Hematopoietic multipotent progenitor cell treated with erythropoietin and hydrocortisone succinate and interleukin-3 and kit ligand, for 6 days (in vitro differentiated cells): ENCODE data around the gene ARG1.

Source experiments
- DNase-seq: peaks from one replicate; pipeline ENCODE4 v3.0.0-alpha.2; 2015

Gene ARG1

DNA sequence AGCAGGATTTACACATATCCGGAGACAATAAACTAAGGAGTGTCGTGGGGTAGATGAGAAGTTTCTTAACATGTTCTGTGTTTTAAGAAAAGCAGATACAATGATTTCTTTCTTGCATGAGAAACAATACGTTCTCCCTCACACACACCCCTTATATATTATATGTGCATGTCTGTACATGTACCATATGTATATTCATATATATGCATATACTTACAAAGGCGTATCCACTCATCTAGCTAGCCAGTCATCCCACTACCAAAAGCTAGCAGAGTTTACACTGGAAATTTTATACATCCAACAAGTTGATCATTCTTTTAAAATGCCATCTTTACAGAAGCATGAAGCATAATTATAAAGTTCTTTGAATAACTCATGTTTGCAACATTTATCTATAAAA lies 14.9 kb downstream of the ARG1 start:
- no peak for DNase-seq

DNA sequence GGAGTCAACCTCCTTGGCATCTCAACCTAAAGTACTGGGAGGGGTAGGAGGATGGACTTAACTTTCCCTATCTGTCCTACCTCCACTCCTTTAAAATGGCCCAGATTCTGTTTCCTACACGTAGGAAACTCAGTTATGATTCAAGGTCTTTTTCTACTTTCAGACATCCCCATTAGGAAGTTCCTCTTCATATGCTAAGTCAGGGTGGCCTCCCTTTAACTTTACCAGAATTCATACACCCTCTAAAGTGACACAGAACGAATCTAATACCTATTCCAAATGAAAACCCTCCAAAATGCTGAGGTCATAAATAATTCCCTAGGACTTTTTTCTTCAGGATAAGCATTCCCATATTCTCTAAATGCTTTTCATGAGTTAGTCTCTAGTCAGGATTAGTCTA lies 15.6 kb downstream of the ARG1 start:
- no peak for DNase-seq

DNA sequence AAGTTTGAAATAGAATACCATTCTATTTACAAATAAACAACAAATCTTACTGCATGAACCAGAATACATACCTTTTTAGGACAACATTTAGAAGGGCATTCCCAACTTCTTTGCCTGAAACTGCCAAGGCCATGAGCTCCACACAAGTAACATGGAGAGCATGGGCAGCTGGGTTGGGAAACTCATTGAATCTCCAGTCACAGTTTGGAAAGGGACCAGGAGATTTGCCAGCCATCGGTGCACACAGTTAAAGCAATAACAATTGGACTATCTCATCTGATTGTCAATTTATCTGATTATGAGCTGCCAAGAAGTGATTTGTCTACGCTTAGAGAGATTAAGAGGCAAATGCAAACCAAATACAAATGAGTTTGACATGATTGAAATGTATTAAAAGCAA lies 19.9 kb downstream of the ARG1 start:
- no peak for DNase-seq

DNA sequence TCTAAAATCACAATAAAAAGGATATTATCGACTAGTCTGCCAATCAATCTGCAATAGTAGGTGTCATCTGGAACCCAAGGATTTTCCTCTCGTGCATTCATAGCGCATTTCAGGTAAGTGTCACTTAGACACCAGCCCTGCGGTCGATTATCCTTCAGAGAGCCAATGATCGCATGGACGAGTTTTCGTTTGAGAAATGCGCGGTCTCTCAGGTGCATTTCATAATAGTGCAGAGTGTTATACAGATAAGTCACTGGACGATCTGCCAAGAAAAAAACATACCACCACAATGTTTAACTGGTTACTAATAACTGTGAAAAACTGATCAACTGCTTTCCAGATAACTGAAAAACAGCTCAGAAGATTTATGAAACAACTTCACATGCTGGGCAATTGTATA lies 21.0 kb downstream of the ARG1 start:
- DNase-seq = no peak

DNA sequence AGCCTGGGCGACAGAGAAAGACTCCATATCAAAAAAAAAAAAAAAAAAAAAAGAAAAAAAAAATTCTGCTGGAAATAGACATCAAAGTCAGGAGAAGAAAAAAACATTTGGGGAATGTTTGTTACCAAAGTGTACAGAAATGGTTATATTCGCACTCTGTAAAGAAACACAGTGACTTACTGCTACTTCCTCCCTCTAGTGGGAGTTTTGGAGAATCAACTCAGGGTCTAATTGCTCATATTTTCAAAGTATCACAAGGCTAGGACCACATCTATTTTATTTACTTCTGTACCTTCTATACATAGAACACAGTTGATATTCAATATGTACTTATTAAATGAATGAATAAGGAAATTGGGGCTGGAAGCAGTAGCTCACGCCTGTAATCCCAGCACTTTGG lies 24.4 kb downstream of the ARG1 start:
- DNase-seq = peak; percentile 38

DNA sequence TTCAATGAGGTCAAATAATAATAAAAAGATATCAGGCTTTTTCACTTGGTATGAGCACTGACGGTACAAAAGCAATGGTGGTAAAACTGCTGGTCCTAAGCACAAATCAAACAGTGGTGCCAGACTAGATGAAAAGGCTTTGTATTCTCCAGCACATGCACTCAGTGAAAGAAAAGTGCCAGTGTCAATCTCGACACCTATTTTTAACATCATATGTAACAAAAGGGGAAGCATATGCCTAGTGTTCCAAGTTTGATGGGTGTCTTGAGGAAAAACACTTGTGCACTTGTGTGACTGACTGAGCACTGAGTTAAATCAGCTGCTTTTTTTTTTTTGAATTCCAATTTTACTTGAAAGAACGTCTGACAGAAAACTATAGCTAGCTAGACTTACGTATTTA lies 27.7 kb downstream of the ARG1 start:
- no peak for DNase-seq

DNA sequence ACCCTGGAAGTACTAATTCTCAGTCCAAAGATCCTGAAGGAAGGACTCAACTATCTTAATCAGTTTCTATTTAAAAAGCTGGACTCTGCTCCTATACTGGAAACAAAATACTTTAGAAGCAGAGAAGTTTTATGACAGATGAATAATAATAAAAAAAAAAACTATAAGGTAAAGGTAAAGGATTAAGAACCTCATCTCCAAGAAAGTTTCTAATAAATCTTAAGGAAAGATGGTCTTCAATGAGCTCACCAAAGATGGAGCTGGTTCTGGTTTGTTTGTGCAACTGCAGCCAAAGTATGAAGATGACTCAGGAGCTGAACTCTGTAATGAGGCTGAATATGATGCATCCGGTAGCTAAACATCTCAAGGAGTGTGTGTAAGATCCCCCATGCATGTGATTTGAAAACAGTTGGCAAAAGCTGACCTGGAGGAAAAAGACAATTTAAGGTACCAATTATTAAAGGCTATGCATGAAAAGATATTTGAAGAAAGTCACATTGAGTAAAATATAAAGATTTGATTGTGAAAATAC lies 29.8 kb downstream of the ARG1 start:
- DNase-seq = no peak

DNA sequence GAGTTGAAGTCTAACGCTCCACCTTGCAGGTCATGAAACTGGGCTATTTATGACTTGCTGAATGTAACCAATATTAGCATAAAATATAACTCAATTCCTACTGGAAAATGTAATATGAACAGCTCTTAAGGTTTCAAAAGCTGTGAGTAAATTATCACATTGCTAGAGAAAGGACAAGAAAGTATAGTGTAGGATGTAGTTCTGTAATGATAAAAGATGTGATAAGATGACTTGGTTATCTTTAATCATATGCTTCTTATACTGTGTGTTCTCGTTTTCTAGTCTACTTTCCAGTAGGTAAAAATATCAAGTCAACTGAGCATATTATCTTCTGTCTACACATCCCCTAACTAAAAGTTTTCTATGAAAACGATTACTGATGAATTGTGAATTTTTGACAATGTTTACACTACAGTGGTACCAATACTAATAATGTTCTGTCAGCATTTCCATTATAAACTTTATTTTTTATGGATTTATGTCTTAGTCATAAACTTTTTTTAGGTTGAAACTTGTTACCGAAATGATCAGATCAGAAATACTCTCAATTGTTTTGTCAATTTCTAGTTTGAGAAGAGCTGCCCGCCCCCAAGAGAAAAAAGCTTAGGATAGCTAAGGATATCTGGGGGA lies 40.4 kb downstream of the ARG1 start:
- no peak for DNase-seq

DNA sequence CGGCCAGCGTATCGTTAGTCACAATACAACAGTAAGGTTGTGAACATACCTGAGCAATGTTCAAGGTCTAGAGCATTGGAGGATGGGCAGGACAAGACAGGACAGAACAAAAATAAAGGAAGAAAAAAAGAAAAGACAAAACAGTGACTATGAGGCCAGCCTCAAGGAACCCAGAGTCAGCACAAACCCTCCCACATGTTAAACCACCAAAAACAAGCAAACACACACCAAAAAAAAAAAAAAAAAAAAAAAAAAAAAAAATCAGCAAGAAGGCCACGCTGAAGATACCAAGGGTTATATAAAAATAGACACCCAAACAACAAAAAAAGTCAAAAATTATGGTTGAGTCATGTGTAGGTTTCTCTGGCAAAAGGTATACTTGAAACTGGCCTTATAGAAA lies 42.2 kb downstream of the ARG1 start:
- no peak for DNase-seq

DNA sequence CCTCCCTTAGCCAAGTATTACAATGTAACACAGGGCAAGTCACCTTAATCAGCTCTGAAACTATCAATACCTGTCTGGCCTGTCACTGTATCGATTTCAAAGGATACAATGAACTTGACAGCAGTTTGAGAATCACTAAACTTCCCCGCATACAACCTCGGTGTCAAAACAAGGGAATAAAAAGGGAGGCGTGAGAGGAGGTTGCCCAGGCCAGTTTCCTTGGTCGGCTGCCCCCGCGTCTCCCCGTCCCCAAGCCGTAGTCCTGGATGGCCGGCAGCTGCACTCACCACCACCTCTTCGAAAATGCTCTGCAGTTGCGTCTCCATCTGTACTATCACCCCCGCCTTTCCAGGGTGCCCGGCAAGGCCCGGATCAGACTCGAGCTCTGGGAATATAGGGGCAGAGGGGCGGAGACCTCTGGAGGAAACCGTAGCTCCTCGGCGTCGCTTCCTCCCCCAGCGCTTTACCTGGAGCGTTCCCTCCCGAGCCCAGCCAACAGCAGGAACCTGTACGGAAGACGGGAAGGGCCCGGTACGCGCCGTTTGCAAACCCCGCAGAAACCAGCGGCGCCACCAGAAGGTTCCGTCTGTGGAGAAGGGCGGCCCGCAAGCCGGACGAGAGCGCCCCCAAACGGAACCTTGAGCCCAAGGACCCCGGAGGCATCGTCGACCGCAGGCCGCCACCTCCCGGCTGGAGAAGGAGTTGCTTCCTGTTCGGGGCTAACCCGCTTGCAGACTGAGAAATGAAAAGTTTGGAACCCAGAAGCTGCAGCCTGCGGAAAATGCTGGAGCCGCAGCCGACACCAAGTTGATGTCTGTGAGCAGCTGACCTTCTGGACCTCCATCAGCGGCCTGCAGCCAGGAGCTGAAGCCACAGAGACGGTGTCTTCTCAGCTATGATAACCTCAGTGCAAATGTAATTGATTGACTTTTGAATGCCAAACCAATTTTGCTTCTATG lies 55.0 kb downstream of the ARG1 start, which contains the start of gene MED23:
Gene MED23, minus strand, starts transcription at position 519 of the 959 bp plus-strand sequence. Its CDS starts 193 bp downstream, at position 326.
- peak; percentile 96 for DNase-seq

DNA sequence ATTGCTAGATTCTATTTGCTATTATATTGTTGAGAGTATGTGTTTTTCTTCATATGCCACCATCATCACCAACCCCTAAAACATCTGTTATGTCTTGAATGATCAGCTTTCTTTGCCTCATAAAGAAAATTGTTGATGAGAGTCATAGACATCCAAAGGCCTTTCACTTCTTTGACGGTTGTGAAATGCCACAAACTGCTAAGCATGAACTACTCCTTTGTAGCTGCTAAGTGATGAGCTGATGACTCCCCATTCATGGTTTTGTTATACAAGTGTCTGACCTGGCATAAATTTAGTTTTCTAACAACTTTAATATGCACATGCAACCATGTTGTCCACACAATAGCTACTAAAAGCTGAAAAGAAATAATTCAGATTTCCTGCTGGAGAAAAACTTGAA lies 55.7 kb downstream of the ARG1 start:
- DNase-seq = no peak

DNA sequence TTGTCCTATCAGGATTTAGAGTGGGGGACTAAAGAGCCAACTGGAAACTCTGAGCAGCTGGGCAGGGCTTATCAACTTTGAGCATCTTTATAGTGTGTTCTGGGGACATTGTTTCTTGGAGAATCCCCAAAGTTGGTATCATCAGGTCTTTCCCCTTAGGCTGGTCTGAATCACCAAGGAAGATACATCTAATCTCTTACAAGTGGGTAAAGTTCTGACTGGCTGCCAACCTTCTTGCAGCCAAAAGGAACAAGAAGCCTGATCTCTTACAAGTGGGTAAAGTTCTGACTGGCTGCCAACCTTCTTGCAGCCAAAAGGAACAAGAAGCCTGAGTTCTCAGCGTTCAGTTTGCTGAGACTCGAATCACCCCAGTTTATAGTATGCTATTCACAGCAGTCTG lies 56.6 kb downstream of the ARG1 start:
- peak; percentile 82 for DNase-seq

DNA sequence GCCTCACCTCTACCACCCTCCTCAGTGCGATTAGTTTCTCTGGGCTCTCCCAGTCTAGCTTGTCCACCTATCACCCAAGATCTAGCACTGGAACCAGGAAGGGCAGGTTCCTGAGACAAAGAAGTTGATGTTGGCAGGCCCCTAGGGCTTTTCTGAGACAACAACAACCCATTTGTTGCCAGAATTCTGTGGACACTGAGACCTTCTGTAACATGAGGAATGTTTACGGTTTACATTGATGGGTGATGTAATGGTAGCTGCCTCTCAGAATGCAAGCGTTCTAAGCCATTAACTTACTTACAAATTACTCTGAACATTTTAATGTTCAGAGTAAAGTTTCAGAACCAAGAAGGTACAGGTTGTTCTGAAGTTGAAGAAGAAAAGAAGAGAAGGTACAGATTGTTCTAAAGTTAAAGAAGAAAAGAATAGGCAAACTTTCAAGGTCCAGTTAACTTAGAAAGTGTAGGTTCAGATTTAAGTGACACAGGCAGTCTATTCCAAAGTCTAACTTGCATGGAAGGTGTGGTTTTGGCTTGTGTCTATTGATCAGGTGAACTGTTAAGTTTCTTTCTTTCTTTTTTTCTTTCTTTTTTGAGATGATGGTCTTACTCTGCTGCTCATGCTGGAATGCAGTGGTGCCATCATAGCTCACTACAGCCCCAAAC lies 58.7 kb downstream of the ARG1 start:
- DNase-seq = no peak
